Heart right ventricle (tissue), 16 donors: ENCODE measurements around the gene ANKRD60. TPM values are rescaled to one million over a fixed set of nuclear protein-coding genes. Genes with fewer than 3 reads are reported as not detected.

Source experiments
- ATAC-seq, 8 donors: fragments of 200-7000 bp; cut with Tn5 transposase; one replicate each; pipeline ENCODE4 v1.9.1; 2020; ENCODE audit warnings: mild to moderate bottlenecking in 8 of 8, moderate library complexity in 8 of 8, moderate number of reproducible peaks in 1 of 8
- DNase-seq, 2 donors: peaks; one replicate each; pipeline ENCODE4 v3.0.0-alpha.2; 2020
- H3K27ac ChIP-seq, 10 donors: fragments of 200-600 bp; sonication (generic) in 2 of 10; one replicate each; pipeline versions ENCODE4 v1.5.0 to v1.8.0; 2020 to 2022; ENCODE audit warnings: mild to moderate bottlenecking in 3 of 10
- H3K27me3 ChIP-seq, 7 donors: fragments of 200-600 bp; one replicate each; pipeline ENCODE4 v1.8.0; 2021 to 2022; ENCODE audit warnings: mild to moderate bottlenecking in 2 of 7
- H3K36me3 ChIP-seq, 9 donors: fragments of 200-600 bp; sonication (generic) in 1 of 9; one replicate each; pipeline versions ENCODE4 v1.5.0 to v1.8.0; 2020 to 2022; ENCODE audit warnings: mild to moderate bottlenecking in 2 of 9
- H3K4me1 ChIP-seq, 9 donors: fragments of 200-600 bp; sonication (generic) in 1 of 9; one replicate each; pipeline versions ENCODE4 v1.5.0 to v1.8.0; 2020 to 2022; ENCODE audit warnings: mild to moderate bottlenecking in 4 of 9
- H3K4me3 ChIP-seq, 10 donors: fragments of 200-600 bp; sonication (generic) in 2 of 10; one replicate each; pipeline versions ENCODE4 v1.5.0 to v1.8.0; 2020 to 2022; ENCODE audit warnings: mild to moderate bottlenecking in 7 of 10, moderate library complexity in 2 of 10
- H3K9me3 ChIP-seq, 11 donors: fragments of 200-600 bp in 10 of 11; sonication (generic) in 2 of 11; one replicate each; pipeline versions ENCODE4 v1.5.0 to v1.8.0; 2013 to 2022; ENCODE audit warnings: mild to moderate bottlenecking in 2 of 11, control low read depth in 1 of 11, moderate library complexity in 1 of 11
- CTCF ChIP-seq, 9 donors: fragments of 200-600 bp; sonication (generic) in 2 of 9; IDR thresholded peaks; one replicate each; pipeline versions ENCODE4 v1.5.0 to v1.8.0; 2021 to 2022; ENCODE audit warnings: antibody characterized with exemption in 9 of 9, mild to moderate bottlenecking in 5 of 9, moderate library complexity in 1 of 9
- WGBS, 2 donors: extraction: QIAGEN DNeasy Blood & Tissue Kit; methylation state at CpG; one replicate each; pipeline ENCODE4 v1.1.7; 2013; ENCODE audit warnings: inconsistent platforms in 1 of 2; 5-methylcytosine and 5-hydroxymethylcytosine counted together
- intact Hi-C, 10 donors: fragments of 100-400 bp; cut with DNase I; formaldehyde crosslinking; loops; one replicate each; pipeline versions ENCODE4 v1.11.1 to v1.14.2; 2022
- polyA plus RNA-seq, 2 donors: library from polyadenylated mRNA; stranded (reverse); fragments of 200-250 nt; gene quantifications; one replicate each; pipeline ENCODE4 v1.2.3, GENCODE V29; 2013
- total RNA-seq, 10 donors: library from RNA; stranded (reverse); fragmentation: NEBNext Ultra II Directional in 3 of 10; extraction: Animal tissue kit (Norgen Biotek cat#: 25700) in 3 of 10; gene quantifications; one replicate each; pipeline versions ENCODE4 v1.2.1 to v1.2.4, GENCODE V29; 2021 to 2023
- donor health status: Arrhythmogenic right ventricular cardiomyopathy.
- donor health status: ischemic (EF 13 %, LVEDD 7.1; RV severe dilation, severe dysfunction).
- donor health status: healthy with polysubstance abuse.
- donor health status: DM: no; HTN: yes; CAD: no.
- donor health status: DM: no; HTN: no; CAD: no.
- donor health status: ischemic (EF 25% LVEDD 6.9; RV normal size, moderate dysfunction).
- donor health status: ischemic (EF 25% LVEDD 5.7; RV mildly dilated, moderate dysfunction).
- donor health status: healthy.
- donor health status: DM: yes; HTN: yes; CAD: no.
- donor health status: Ischemic cardiomyopathy.
- donor health status: ischemic (EF 35%, LVEDD 5.7; RV mildly dilated, moderate dysfunction).
- donor health status: nonischemic (EF 11% LVEDD 7.7; RV severe dilation, severe dysfunction).
- donor health status: DM: yes; HTN: yes; CAD: no.
- donor health status: PGD.
- donor health status: ischemic (EF 29% LVEDD 5.4; RV normal size, mild dysfunction).
- donor health status: nonischemic (EF 23%, LVEDD 6.1; RV moderate dilation, normal function).

ANKRD60 gene
- total and polyA plus RNA-seq, 12 donors = not detected

GRCh38 chr20:58251348-58251978, 23.0 kb upstream of the ANKRD60 start:
- H3K36me3 ChIP-seq = peaks cover 0 to 67% (median 8%) of the 10 kb centered on the region in 9 donors
- WGBS, 2 donors = 81 to 91% methylated on average over 8 of the region's 8 CpGs
- TF ChIP-seq CTCF (IDR thresholded peaks at IDR 0.05) = no peak
- H3K4me3 ChIP-seq = no peak overlapping the region
- H3K27me3 ChIP-seq = no peaks in the 10 kb centered on the region
- intact Hi-C loops = no loop called here
- no peak for ATAC-seq
- H3K27ac ChIP-seq = peak overlapping the region in 1 of 10 donors; percentile 50
- H3K4me1 ChIP-seq = peaks cover 0 to 10% (median 0%) of the 10 kb centered on the region in 9 donors
- H3K9me3 ChIP-seq = no peaks in the 10 kb centered on the region
- DNase-seq = no peak

- no peak for ATAC-seq
- Histone ChIP-seq H3K4me1 (peaks cover 0 to 6% (median 0%) of the 10 kb centered on the region in 9 donors), H3K27ac (no peak overlapping the region), H3K36me3 (peaks cover 0 to 96% (median 23%) of the 10 kb centered on the region in 9 donors), H3K4me3 (no peak overlapping the region), H3K27me3 (no peaks in the 10 kb centered on the region), H3K9me3 (no peaks in the 10 kb centered on the region)
- intact Hi-C loops = loop anchor here in 2 of 10 donors (10.0 kb wide), 1 partner anchor 398 kb away; no protein-coding TSS in a partner anchor
- DNase-seq = no peak
- peak in 6 of 9 donors; percentile 21 to 38 (median 31) for TF ChIP-seq CTCF (IDR thresholded peaks at IDR 0.05)
- 48 to 55% methylated on average over 9 of the region's 9 CpGs for WGBS, 2 donors
These were observed 17.9 kb upstream of the ANKRD60 start for GRCh38 chr20:58246346-58246745.

GRCh38 chr20:58245931-58246330, 17.5 kb upstream of the ANKRD60 start:
- Histone ChIP-seq H3K4me1 (peaks cover 0 to 6% (median 0%) of the 10 kb centered on the region in 9 donors), H3K27me3 (no peaks in the 10 kb centered on the region), H3K4me3 (no peak overlapping the region), H3K36me3 (peaks cover 0 to 96% (median 23%) of the 10 kb centered on the region in 9 donors), H3K9me3 (no peaks in the 10 kb centered on the region), H3K27ac (no peak overlapping the region)
- no peak for DNase-seq
- intact Hi-C loops = loop anchor here in 2 of 10 donors (10.0 kb wide), 1 partner anchor 399 kb away; no protein-coding TSS in a partner anchor
- no peak for TF ChIP-seq CTCF (IDR thresholded peaks at IDR 0.05)
- no peak for ATAC-seq
- WGBS, 2 donors = 94% methylated on average over 8 of the region's 8 CpGs

- TF ChIP-seq CTCF (IDR thresholded peaks at IDR 0.05) = no peak
- ATAC-seq (no peak), DNase-seq (no peak)
- intact Hi-C loops = loop anchor here in 2 of 10 donors (10.0 kb wide), 1 partner anchor 399 kb away; no protein-coding TSS in a partner anchor
- no peaks in the 10 kb centered on the region for H3K27me3 ChIP-seq
- no peaks in the 10 kb centered on the region for H3K9me3 ChIP-seq
- WGBS, 2 donors = 88 to 94% methylated on average over 10 of the region's 10 CpGs
- H3K27ac ChIP-seq = no peak overlapping the region
- H3K4me1 ChIP-seq = peaks cover 0 to 6% (median 0%) of the 10 kb centered on the region in 9 donors
- no peak overlapping the region for H3K4me3 ChIP-seq
- H3K36me3 ChIP-seq = peaks cover 0 to 96% (median 23%) of the 10 kb centered on the region in 9 donors
These were observed 16.9 kb upstream of the ANKRD60 start for GRCh38 chr20:58245181-58245891.
